HG03196 (cell line): ENCODE results near the gene ETDA.
"Not testable (repeated sequence)": the region's sequence is repeated elsewhere in the genome, so short reads cannot be mapped to it uniquely, and the experiment has no call there.

Experiments used
- ATAC-seq: cut with Tn5 transposase; IDR thresholded peaks from one replicate; pipeline ENCODE4 v1.9.1; 2021; ENCODE audit not compliant: unreplicated experiment

Gene ETDA

DNA sequence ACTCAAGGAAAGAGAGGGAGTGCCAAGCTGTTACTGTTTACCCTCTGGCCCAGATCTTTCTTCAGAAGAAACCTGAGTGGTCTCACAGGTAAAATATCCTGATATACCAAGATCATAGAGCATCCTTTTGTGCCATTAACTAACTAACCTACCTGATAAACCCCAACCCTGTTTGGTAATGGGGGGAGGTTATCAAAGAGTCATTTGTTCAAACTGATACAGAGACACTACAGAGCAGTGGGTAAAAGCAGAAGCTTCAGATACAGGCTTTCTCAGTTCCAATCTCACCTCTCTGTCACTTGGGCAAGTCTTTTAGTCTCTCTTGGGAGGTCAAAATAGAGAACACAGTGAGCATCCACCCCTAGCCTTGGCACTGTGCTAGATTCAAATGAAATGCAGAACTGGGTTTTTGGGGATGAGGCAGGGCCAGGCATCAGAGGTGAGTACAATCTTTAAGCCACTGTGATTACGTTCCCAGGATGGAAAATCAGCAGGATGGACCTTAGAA lies at the start of gene ETDA:
Gene ETDA, plus strand, starts transcription at position 51 of the 508 bp plus-strand sequence. CDS start 1,216 bp downstream, outside the sequence.
- ATAC-seq, result not testable (repeated sequence)

DNA sequence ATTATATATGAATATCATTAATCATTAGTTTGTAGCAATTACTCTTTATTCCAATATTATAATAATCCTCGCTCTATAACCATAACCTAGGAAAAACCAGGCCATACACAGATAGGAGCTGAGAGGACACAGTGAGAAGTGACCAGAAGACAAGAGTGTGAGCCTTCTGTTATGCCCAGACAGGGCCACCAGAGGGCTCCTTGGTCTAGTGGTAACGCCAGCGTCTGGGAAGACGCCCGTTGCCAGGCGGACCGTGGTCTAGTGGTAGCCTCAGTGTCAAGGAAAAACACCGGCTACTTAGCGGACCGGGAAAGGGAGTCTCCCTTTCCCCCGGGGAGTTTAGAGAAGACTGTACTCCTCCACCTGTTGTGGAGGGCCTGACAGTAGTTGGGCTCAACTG lies 45.4 kb upstream of the ETDA start:
- ATAC-seq, result not testable (repeated sequence)

GRCh38 chrX:135213200-135213844 lies 38.5 kb upstream of the ETDA start:
- no peak for ATAC-seq

GRCh38 chrX:135245989-135246388 lies 5.9 kb upstream of the ETDA start:
- ATAC-seq, result not testable (repeated sequence)

DNA sequence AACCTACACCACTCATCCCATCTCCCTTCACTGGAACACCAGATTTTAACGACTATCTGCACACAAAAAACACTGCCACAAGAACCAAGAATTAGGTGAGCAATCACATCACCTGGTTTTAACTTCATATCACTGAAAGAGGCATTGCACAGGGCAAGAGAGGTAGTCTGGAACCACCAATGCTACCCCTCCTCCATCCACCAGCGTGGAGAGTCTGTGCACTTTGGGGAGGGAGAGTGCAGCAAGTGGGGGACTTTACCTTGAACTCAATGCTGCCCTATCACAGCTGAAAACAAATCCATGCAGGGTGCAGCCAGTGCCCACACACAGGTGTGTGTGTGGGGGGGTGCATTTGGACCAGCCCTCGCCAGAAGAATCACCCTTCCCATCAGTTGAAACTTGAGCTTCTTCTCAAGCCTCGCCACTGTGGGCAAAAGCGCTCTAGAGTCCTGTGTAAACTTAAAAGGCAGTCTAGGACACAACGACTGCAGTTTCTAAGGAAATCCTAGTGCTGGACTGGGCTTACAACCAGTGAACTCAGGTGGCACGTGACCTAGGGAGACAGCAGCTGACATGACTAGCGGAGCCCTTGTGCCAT lies 4.3 kb downstream of the ETDA start:
- not testable (repeated sequence) for ATAC-seq

GRCh38 chrX:135256923-135257322 lies 5.1 kb downstream of the ETDA start:
- no peak for ATAC-seq

GRCh38 chrX:135257469-135257868 lies 5.6 kb downstream of the ETDA start:
- ATAC-seq, result no peak

GRCh38 chrX:135260976-135261375 lies 9.1 kb downstream of the ETDA start:
- ATAC-seq, result not testable (repeated sequence)

GRCh38 chrX:135263376-135263775 lies 11.5 kb downstream of the ETDA start:
- not testable (repeated sequence) for ATAC-seq

- no peak for ATAC-seq
Measured at GRCh38 chrX:135264206-135264605, 12.3 kb downstream of the ETDA start.

GRCh38 chrX:135273162-135273561 lies 21.3 kb downstream of the ETDA start:
- ATAC-seq, result no peak

DNA sequence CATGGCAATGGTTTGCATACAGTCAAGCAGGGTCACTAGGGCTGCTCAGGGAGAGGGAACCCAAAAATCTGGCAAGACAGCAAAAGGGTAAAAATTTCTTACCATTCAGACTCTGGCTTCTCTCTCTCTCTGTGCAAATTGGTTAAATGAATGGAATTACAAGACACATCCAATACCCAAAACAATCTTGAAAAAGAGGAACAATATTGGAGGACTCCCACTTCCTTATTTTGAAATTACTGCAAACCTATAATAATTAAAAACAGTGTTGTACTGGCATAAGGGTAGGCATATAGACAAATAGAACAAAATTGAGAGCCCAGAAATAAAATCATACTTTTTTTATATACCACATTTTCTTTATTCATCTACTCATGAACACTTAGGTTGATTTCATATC lies 24.1 kb downstream of the ETDA start:
- no peak for ATAC-seq

- ATAC-seq, result no peak
Measured at GRCh38 chrX:135287266-135287823, 35.5 kb downstream of the ETDA start.

DNA sequence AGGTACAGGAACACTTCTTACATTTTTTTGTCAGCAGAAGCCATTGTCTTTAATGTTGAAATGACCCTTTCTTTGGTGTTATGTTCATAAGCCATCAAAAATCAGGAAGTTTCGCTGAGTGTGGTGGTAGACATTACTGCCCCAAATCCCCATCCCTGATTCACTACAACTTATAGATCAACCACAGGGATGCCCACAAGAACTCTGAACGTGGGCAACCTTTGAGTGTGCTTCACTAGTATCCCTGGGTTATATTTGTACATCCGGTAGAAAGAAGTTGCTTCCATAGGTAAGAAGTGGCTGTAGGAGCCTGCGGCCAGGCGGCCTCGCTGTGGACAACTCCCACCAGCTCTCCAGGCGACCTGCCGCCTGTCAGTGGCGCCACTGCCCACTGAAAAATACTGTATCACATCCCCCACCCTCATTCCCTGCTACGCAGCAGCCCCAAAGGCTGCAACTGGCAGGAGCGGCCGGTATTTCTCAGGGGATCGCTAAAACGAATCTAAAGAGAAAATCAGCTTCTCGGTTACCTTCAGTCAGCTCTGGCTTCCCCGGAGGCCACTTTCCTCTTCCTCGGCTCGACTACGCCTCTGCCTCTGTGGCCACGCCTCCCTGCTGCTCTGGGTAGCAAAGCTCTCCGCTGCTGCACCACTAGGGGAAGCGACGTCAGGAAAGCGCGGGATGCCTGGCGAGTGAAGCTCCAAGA lies 43.5 kb downstream of the ETDA start:
- ATAC-seq, result no peak

DNA sequence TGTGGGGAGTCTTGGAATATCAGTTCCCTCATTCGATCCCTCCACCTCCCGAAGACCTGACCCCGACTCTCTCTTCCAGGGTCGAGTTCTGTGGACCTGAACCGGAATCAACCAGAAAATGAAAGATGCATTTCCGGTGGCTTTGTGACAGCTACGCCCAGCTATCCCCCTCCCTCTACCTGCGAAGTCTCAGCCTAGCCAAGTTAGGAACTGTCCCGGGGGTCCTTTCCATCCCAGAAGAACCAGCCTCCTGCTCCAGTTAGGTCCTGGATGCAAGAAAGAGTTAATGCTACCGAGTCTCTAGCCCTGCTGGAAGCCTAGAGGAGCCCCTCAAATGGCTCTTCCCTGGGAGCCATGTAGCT lies 44.1 kb downstream of the ETDA start:
- ATAC-seq, result no peak

DNA sequence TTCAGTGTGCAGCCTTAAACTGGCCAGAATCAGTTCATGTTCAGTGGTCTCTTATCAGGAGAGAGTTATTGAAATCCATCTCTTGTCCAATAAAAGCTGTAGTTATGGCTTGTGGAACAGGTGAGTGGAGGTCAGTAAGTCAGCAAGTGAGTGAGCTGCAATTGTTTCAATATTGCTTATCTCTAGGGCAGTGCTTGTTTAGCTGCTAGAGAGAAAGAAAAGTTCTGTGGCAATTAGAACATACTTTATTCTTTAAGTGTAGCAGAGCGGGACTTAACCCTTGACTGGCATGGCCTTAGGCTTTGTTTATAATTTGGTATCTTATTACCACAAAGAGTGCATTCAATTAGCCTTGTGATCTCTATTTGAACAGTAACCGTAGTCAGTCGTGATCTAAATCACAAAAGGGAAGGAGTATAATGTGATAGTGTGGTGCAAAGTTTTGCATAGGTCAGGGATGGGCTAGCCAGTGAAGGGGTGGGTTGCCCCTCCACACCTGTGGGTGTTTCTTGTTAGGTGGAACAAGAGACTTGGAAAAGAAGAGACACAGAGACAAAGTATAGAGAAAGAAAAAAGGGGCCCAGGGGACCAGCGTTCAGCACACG lies 50.5 kb downstream of the ETDA start:
- no peak for ATAC-seq
